Measurements from ENCODE around the gene SELL.

DNA sequence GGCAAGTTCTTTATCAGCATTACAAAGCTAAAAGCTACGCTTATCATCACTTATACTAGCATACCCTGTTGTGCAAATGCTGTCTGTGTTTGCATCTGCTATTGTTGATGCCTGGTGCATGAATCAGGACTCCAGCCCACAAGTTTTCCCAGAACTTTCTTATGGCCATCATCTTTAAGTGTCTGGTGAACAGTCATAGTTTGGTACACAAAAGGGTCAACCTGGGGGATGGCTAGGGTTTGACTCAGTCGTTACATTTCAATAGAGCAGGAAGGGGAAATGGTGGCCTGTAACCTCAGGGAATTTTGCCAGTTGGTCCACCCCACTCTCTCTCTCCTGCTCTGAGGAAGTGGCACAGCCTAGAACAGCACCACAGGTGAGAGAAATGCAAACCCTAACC, 35.4 kb downstream of the SELL start:
- TF ChIP-seq, protein P1, sequence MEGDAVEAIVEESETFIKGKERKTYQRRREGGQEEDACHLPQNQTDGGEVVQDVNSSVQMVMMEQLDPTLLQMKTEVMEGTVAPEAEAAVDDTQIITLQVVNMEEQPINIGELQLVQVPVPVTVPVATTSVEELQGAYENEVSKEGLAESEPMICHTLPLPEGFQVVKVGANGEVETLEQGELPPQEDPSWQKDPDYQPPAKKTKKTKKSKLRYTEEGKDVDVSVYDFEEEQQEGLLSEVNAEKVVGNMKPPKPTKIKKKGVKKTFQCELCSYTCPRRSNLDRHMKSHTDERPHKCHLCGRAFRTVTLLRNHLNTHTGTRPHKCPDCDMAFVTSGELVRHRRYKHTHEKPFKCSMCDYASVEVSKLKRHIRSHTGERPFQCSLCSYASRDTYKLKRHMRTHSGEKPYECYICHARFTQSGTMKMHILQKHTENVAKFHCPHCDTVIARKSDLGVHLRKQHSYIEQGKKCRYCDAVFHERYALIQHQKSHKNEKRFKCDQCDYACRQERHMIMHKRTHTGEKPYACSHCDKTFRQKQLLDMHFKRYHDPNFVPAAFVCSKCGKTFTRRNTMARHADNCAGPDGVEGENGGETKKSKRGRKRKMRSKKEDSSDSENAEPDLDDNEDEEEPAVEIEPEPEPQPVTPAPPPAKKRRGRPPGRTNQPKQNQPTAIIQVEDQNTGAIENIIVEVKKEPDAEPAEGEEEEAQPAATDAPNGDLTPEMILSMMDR (tag by site-specific recombination; IDR thresholded peaks at IDR 0.05) = no peak
- TF ChIP-seq, protein P2, sequence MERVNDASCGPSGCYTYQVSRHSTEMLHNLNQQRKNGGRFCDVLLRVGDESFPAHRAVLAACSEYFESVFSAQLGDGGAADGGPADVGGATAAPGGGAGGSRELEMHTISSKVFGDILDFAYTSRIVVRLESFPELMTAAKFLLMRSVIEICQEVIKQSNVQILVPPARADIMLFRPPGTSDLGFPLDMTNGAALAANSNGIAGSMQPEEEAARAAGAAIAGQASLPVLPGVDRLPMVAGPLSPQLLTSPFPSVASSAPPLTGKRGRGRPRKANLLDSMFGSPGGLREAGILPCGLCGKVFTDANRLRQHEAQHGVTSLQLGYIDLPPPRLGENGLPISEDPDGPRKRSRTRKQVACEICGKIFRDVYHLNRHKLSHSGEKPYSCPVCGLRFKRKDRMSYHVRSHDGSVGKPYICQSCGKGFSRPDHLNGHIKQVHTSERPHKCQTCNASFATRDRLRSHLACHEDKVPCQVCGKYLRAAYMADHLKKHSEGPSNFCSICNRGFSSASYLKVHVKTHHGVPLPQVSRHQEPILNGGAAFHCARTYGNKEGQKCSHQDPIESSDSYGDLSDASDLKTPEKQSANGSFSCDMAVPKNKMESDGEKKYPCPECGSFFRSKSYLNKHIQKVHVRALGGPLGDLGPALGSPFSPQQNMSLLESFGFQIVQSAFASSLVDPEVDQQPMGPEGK (tag by site-specific recombination; IDR thresholded peaks at IDR 0.05) = no peak
- no peak for TF ChIP-seq ZXDB (tag by site-specific recombination; IDR thresholded peaks at IDR 0.05)
- TF ChIP-seq ZNF121 (tag by site-specific recombination; IDR thresholded peaks at IDR 0.05) = no peak
- TF ChIP-seq SETDB1 (IDR thresholded peaks at IDR 0.05; ENCODE audit: insufficient read length, low read length) = no peak
